ENCODE results near the gene TYW3.

DNA sequence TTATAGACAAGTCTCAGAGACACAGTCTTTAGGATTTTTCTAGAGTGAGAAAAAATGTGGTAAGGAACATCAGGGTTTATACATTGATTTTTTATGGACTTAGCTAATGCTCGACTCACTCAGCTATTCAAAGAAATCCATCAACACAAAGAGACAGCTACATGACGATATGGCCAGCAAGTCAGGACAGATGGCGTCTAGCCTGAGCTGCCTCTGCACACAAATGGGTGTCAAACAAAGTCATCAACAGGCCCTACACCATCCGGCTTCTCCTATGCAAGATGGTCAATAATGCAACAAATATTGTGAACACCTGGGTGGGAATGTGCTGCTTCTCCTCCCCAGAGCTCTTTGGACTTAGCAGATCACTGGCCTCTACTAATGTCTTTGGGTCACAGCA, 46.0 kb upstream of the TYW3 start:
- no peak for TF ChIP-seq FOXM1 (IDR thresholded peaks at IDR 0.05; ENCODE audit: borderline replicate concordance, low read depth)
- TF ChIP-seq ZBTB7A (IDR thresholded peaks at IDR 0.05; ENCODE audit: low read depth): no peak
- no peak for TF ChIP-seq RAD21 (IDR thresholded peaks at IDR 0.05; ENCODE audit: low read depth)
- TF ChIP-seq EP300 (IDR thresholded peaks at IDR 0.05; ENCODE audit: borderline replicate concordance): no peak
- no peak for TF ChIP-seq TAF1 (IDR thresholded peaks at IDR 0.05; ENCODE audit: low read depth)
- no peak for TF ChIP-seq YY1 (IDR thresholded peaks at IDR 0.05; ENCODE audit: low read depth)
- no peak for TF ChIP-seq MAX (IDR thresholded peaks at IDR 0.05)
- TF ChIP-seq NFIC (IDR thresholded peaks at IDR 0.05): no peak
- TF ChIP-seq REST (IDR thresholded peaks at IDR 0.05; ENCODE audit: low read depth): no peak
- no peak for TF ChIP-seq CREB1 (IDR thresholded peaks at IDR 0.05; ENCODE audit: low read depth)
- no peak for TF ChIP-seq CEBPB (IDR thresholded peaks at IDR 0.05)
- TF ChIP-seq, protein P1, sequence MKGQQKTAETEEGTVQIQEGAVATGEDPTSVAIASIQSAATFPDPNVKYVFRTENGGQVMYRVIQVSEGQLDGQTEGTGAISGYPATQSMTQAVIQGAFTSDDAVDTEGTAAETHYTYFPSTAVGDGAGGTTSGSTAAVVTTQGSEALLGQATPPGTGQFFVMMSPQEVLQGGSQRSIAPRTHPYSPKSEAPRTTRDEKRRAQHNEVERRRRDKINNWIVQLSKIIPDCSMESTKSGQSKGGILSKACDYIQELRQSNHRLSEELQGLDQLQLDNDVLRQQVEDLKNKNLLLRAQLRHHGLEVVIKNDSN (IDR thresholded peaks at IDR 0.05): no peak
- TF ChIP-seq EGR1 (IDR thresholded peaks at IDR 0.05): no peak

Data from Ishikawa (cell line).